Endothelial cell of umbilical vein (primary cell): Measurements from ENCODE around the gene SERPINA5. TPM values are rescaled to one million over a fixed set of nuclear protein-coding genes. Genes with fewer than 3 reads are reported as not detected.

Source experiments
- BruUV-seq: library from RNA; stranded (reverse); fragments of 400-500 nt; replicated peaks from 2 replicates; lab custom pipeline; 2021; lab: Mats Ljungman, UMichigan
- CTCF ChIA-PET: fragments of 300-600, 350-600 bp; sonication (Branson Sonifier 250); formaldehyde crosslinking; loops from one replicate; lab custom pipeline; 2021; ENCODE audit warnings: antibody characterized with exemption, inconsistent platforms; lab: Charles Lee
- POLR2A ChIA-PET: fragments of 300-600, 350-600 bp; sonication (Branson Sonifier 250); formaldehyde crosslinking; loops from one replicate; lab custom pipeline; 2021; ENCODE audit warnings: antibody characterized with exemption, inconsistent platforms; lab: Charles Lee
- DNase-seq: peaks from one replicate; pipeline ENCODE4 v3.0.0-alpha.2; 2011; ENCODE audit warnings: low read depth, low spot score
- FAIRE-seq: peaks from 2 replicates; lab custom pipeline; 2011; peaks lifted over from hg19 to GRCh38; lab: Jason Lieb, UNC
- H2AFZ ChIP-seq: 2 replicates; pipeline ENCODE4 v1.6.0; 2012; ENCODE audit warnings: low read depth, low read length, control low read depth, inconsistent platforms
- H3K27ac ChIP-seq: 2 replicates; pipeline ENCODE4 v1.5.1; 2011; ENCODE audit warnings: low read depth, mild to moderate bottlenecking, control low read depth, low read length, moderate library complexity; ENCODE audit not compliant: insufficient read depth
- H3K27me3 ChIP-seq, 2 experiments: 2 replicates each; pipeline versions ENCODE4 v1.6.0 to v1.6.1; 2011; ENCODE audit warnings: low read length in 2 of 2, mixed read lengths in 1 of 2; ENCODE audit not compliant: control insufficient read depth in 2 of 2, insufficient read depth in 2 of 2
- H3K36me3 ChIP-seq, 2 experiments: 2 replicates in 1 of 2; 3 replicates in 1 of 2; pipeline ENCODE4 v1.5.1; 2011; ENCODE audit warnings: low read length in 2 of 2, mild to moderate bottlenecking in 1 of 2, moderate library complexity in 1 of 2; ENCODE audit not compliant: control insufficient read depth in 2 of 2, insufficient read depth in 2 of 2; ENCODE audit errors: extremely low read depth in 1 of 2
- H3K4me1 ChIP-seq: 3 replicates; pipeline ENCODE4 v1.5.1; 2011; ENCODE audit warnings: mild to moderate bottlenecking, low read length; ENCODE audit not compliant: control insufficient read depth, insufficient read depth; ENCODE audit errors: extremely low read depth
- H3K4me2 ChIP-seq: 2 replicates; pipeline ENCODE4 v1.6.1; 2011; ENCODE audit warnings: low read length, control low read depth, mixed read lengths; ENCODE audit not compliant: insufficient read depth
- H3K4me3 ChIP-seq, 3 experiments: fragments of 200-600 bp in 1 of 3; sonication (generic), shearing (Covaris generic) in 1 of 3; replicated peaks in 1 of 3; 2 replicates each; pipeline ENCODE4 v1.5.1; 2011 to 2016; ENCODE audit warnings: control low read depth in 3 of 3, low read length in 3 of 3, mild to moderate bottlenecking in 2 of 3, inconsistent platforms in 1 of 3, low read depth in 1 of 3, moderate library complexity in 1 of 3; ENCODE audit not compliant: insufficient read depth in 1 of 3
- H3K79me2 ChIP-seq: 2 replicates; pipeline ENCODE4 v1.6.0; 2012; ENCODE audit warnings: low read length, inconsistent platforms; ENCODE audit not compliant: control insufficient read depth, insufficient read depth
- H3K9ac ChIP-seq: replicated peaks from 2 replicates; pipeline ENCODE3; 2011; ENCODE audit warnings: low read length, control low read depth; ENCODE audit not compliant: insufficient read depth; ENCODE audit errors: extremely low read depth
- H3K9me1 ChIP-seq: replicated peaks from 3 replicates; pipeline ENCODE4 v1.6.0; 2011; ENCODE audit warnings: mild to moderate bottlenecking, low read length; ENCODE audit not compliant: control insufficient read depth, insufficient read depth; ENCODE audit errors: extremely low read depth
- H3K9me3 ChIP-seq: replicated peaks from 2 replicates; pipeline ENCODE4 v1.5.1; 2012; ENCODE audit warnings: low read length, inconsistent platforms; ENCODE audit not compliant: control insufficient read depth, insufficient read depth
- H4K20me1 ChIP-seq: replicated peaks from 2 replicates; pipeline ENCODE3; 2011; ENCODE audit warnings: mild to moderate bottlenecking, low read length; ENCODE audit not compliant: control insufficient read depth, insufficient read depth; ENCODE audit errors: extremely low read depth
- CTCF ChIP-seq, 2 donors: IDR thresholded peaks; 1 replicate in 1 of 2; 2 replicates in 1 of 2; pipeline ENCODE4 v1.5.1; 2011; ENCODE audit warnings: low read length in 2 of 2, mild to moderate bottlenecking in 2 of 2, moderate library complexity in 2 of 2, control low read depth in 1 of 2, inconsistent platforms in 1 of 2, low read depth in 1 of 2; ENCODE audit not compliant: insufficient read depth in 1 of 2; ENCODE audit errors: extremely low read depth in 1 of 2
- EZH2 ChIP-seq: IDR thresholded peaks from 2 replicates; pipeline ENCODE4 v1.6.1; 2012; ENCODE audit warnings: borderline replicate concordance, low read depth, mild to moderate bottlenecking, moderate library complexity, low read length, inconsistent platforms; ENCODE audit not compliant: severe bottlenecking
- FOS ChIP-seq: IDR thresholded peaks from 2 replicates; pipeline ENCODE4 v1.6.1; 2011; ENCODE audit warnings: mild to moderate bottlenecking, low read length, moderate library complexity, borderline replicate concordance; ENCODE audit not compliant: insufficient read depth
- GATA2 ChIP-seq: IDR thresholded peaks from 2 replicates; pipeline ENCODE4 v1.7.0; 2011; ENCODE audit warnings: low read depth, mild to moderate bottlenecking, moderate library complexity, mixed read lengths, low read length; ENCODE audit not compliant: insufficient read length, insufficient read depth
- JUN ChIP-seq: IDR thresholded peaks from 2 replicates; pipeline ENCODE4 v1.6.1; 2011; ENCODE audit warnings: borderline replicate concordance, low read depth; ENCODE audit not compliant: insufficient read length, insufficient read depth
- MAX ChIP-seq: IDR thresholded peaks from 2 replicates; pipeline ENCODE4 v1.6.1; 2011; ENCODE audit not compliant: insufficient read depth, insufficient read length
- MYC ChIP-seq: IDR thresholded peaks from one replicate; pipeline ENCODE4 v1.6.1; 2011; ENCODE audit warnings: mild to moderate bottlenecking, low read depth, low read length
- POLR2A ChIP-seq: IDR thresholded peaks from 2 replicates; pipeline ENCODE4 v1.6.1; 2012; ENCODE audit warnings: low read depth, mild to moderate bottlenecking, control low read depth, low read length
- POLR2AphosphoS5 ChIP-seq: IDR thresholded peaks from 2 replicates; pipeline ENCODE4 v1.6.1; 2012; ENCODE audit warnings: low read depth, mild to moderate bottlenecking, control low read depth, low read length, moderate library complexity; ENCODE audit not compliant: insufficient read depth
- dilution Hi-C: fragments of 300-500 bp; cut with MboI; formaldehyde crosslinking; loops from one replicate; pipeline ENCODE4 v1.15.0; 2019; ENCODE audit warnings: low sequenced_read_pairs; ENCODE audit not compliant: extremely low pct_ligation_motif_present
- intact Hi-C: fragments of 100-400 bp; cut with micrococcal nuclease; formaldehyde crosslinking; loops from one replicate; pipeline ENCODE4 v1.10.0; 2022
- polyA plus RNA-seq, 4 experiments: library from polyadenylated mRNA; depleted of rRNA in 3 of 4; stranded (reverse) in 3 of 4; unstranded in 1 of 4; fragments of >200 nt; gene quantifications; 2 replicates each; pipeline versions ENCODE4 v1.2.1 to v1.2.3, GENCODE V29; 2011 to 2012; ENCODE audit warnings: missing spikeins in 1 of 4
- total RNA-seq: library from RNA; stranded (reverse); gene quantifications from 2 replicates; pipeline ENCODE4 v1.2.3, GENCODE V29; 2021

The SERPINA5 gene
- total and polyA plus RNA-seq, 2 donors (not counting 3 experiments of a cell fraction or from before 2014, with no cell fraction given) = 0.12 TPM; not detected in 1

GRCh38 chr14:94620597-94620996, 39.4 kb downstream of the SERPINA5 start:
- Histone ChIP-seq H4K20me1 (no peaks in the 10 kb centered on the region), H3K9me3 (no peaks in the 10 kb centered on the region), H3K27me3 (no peaks in the 10 kb centered on the region), H3K79me2 (no peaks in the 10 kb centered on the region), H3K4me2 (no peak overlapping the region), H3K27ac (no peak overlapping the region), H3K4me3 (no peak overlapping the region), H2AFZ (no peak overlapping the region), H3K9ac (no peak overlapping the region), H3K4me1 (no peaks in the 10 kb centered on the region), H3K9me1 (no peaks in the 10 kb centered on the region), H3K36me3 (no peaks in the 10 kb centered on the region)
- DNase-seq (no peak), FAIRE-seq (no peak)
- ChIA-PET CTCF (no interaction called here), POLR2A (no interaction called here)
- no TSS peak for BruUV-seq
- TF ChIP-seq POLR2A (no peak), GATA2 (no peak), MYC (no peak), JUN (no peak), EZH2 (no peak), FOS (no peak), POLR2AphosphoS5 (no peak), MAX (no peak), CTCF (IDR thresholded peaks at IDR 0.05; ENCODE audit: extremely low read depth in 1 of 2, insufficient read depth in 1 of 2, low read depth in 1 of 2, low read length in 2 of 2) (no peak)
- dilution Hi-C loops (no loop called here), intact Hi-C loops (no loop called here)
